ENCODE data around the gene ZNF428. TPM values are rescaled to one million over a fixed set of nuclear protein-coding genes. Genes with fewer than 3 reads are reported as not detected.

The ZNF428 gene
- total RNA-seq, 1 donor from 2014 or later, result 97.7 TPM

GRCh38 chr19:43561139-43561970 is 58.1 kb downstream of the ZNF428 start:
- Mint-ChIP-seq H3K27me3 (ENCODE audit: unreplicated experiment) (peaks cover 9% of the 10 kb centered on the region), H3K9me3 (ENCODE audit: unreplicated experiment) (no peaks in the 10 kb centered on the region), H3K4me3 (ENCODE audit: unreplicated experiment) (peak overlapping the region; percentile 29), H3K27ac (ENCODE audit: unreplicated experiment) (peak overlapping the region; percentile 39), H3K4me1 (ENCODE audit: unreplicated experiment) (no peaks in the 10 kb centered on the region), H3K36me3 (ENCODE audit: low read depth, unreplicated experiment) (peaks cover 26% of the 10 kb centered on the region)
- TF ChIP-seq CTCF (IDR thresholded peaks at IDR 0.05; ENCODE audit: unreplicated experiment), result no peak
- no peak for DNase-seq (ENCODE audit: low spot score)

- peaks cover 26% of the 10 kb centered on the region for H3K36me3 Mint-ChIP-seq (ENCODE audit: low read depth, unreplicated experiment)
- TF ChIP-seq CTCF (IDR thresholded peaks at IDR 0.05; ENCODE audit: unreplicated experiment), result no peak
- DNase-seq (ENCODE audit: low spot score), result no peak
- peaks cover 9% of the 10 kb centered on the region for H3K27me3 Mint-ChIP-seq (ENCODE audit: unreplicated experiment)
- H3K27ac Mint-ChIP-seq (ENCODE audit: unreplicated experiment), result peak overlapping the region; percentile 57
- peak overlapping the region; percentile 29 for H3K4me3 Mint-ChIP-seq (ENCODE audit: unreplicated experiment)
- no peaks in the 10 kb centered on the region for H3K9me3 Mint-ChIP-seq (ENCODE audit: unreplicated experiment)
- H3K4me1 Mint-ChIP-seq (ENCODE audit: unreplicated experiment), result no peaks in the 10 kb centered on the region
Measured at GRCh38 chr19:43560687-43561086, 58.7 kb downstream of the ZNF428 start.

Other genes with a start within 250 kb of the ZNF428 start
- gene TEX101, start 204.7 kb downstream of the ZNF428 start, total RNA-seq (ENCODE audit: unreplicated experiment), result not detected
- gene LYPD3, start 154.0 kb downstream of the ZNF428 start, total RNA-seq (ENCODE audit: unreplicated experiment), result 0.67 TPM
- 9.6 TPM for gene PHLDB3, start 114.9 kb downstream of the ZNF428 start, total RNA-seq (ENCODE audit: unreplicated experiment)
- 42.9 TPM for gene ETHE1, start 92.4 kb downstream of the ZNF428 start, total RNA-seq (ENCODE audit: unreplicated experiment)
- 2.3 TPM for gene ZNF575, start 86.4 kb downstream of the ZNF428 start, total RNA-seq (ENCODE audit: unreplicated experiment)
- 45.1 TPM for gene XRCC1, start 44.1 kb downstream of the ZNF428 start, total RNA-seq (ENCODE audit: unreplicated experiment)
- gene PINLYP, start 43.8 kb downstream of the ZNF428 start, total RNA-seq (ENCODE audit: unreplicated experiment), result 3.4 TPM
- gene IRGQ, start 23.5 kb downstream of the ZNF428 start, total RNA-seq (ENCODE audit: unreplicated experiment), result 48.6 TPM
- gene ZNF576, start 23.0 kb downstream of the ZNF428 start, total RNA-seq (ENCODE audit: unreplicated experiment), result 10.7 TPM
- gene SRRM5, start 7.5 kb downstream of the ZNF428 start, total RNA-seq (ENCODE audit: unreplicated experiment), result 0.26 TPM
- 21.1 TPM for gene CADM4, start 20.2 kb upstream of the ZNF428 start, total RNA-seq (ENCODE audit: unreplicated experiment)
- 16.3 TPM for gene PLAUR, start 50.5 kb upstream of the ZNF428 start, total RNA-seq (ENCODE audit: unreplicated experiment)
- gene IRGC, start 96.4 kb upstream of the ZNF428 start, total RNA-seq (ENCODE audit: unreplicated experiment), result not detected
- gene SMG9, start 135.3 kb upstream of the ZNF428 start, total RNA-seq (ENCODE audit: unreplicated experiment), result 38.8 TPM
- 0.28 TPM for gene KCNN4, start 161.3 kb upstream of the ZNF428 start, total RNA-seq (ENCODE audit: unreplicated experiment)
- gene LYPD5, start 182.8 kb upstream of the ZNF428 start, total RNA-seq (ENCODE audit: unreplicated experiment), result not detected
- gene ZNF283, start 207.7 kb upstream of the ZNF428 start, total RNA-seq (ENCODE audit: unreplicated experiment), result 9.3 TPM

Data from endothelial cell (in vitro differentiated cells).